IMR-90 (cell line): ENCODE results near the gene PHACTR3. TPM values are rescaled to one million over a fixed set of nuclear protein-coding genes. Genes with fewer than 3 reads are reported as not detected.

ENCODE experiments used
- ATAC-seq: fragments of 200-7000 bp; cut with Tn5 transposase; 2 replicates; pipeline ENCODE4 v1.9.1; 2020; ENCODE audit warnings: low read depth, mild to moderate bottlenecking, moderate library complexity
- BruUV-seq: library from RNA; stranded (reverse); fragments of 400-500 nt; replicated peaks from 2 replicates; lab custom pipeline; 2021; lab: Mats Ljungman, UMichigan
- CTCF ChIA-PET: fragments of 300-600 bp; formaldehyde crosslinking; extraction: SDS; loops from one replicate; lab custom pipeline; 2021; ENCODE audit warnings: antibody characterized with exemption; lab: Yijun Ruan, JAX
- POLR2A ChIA-PET: fragments of 300-600 bp; sonication (Branson Sonifier 250); formaldehyde crosslinking; loops from one replicate; lab custom pipeline; 2022; ENCODE audit warnings: antibody characterized with exemption; ENCODE audit not compliant: unreplicated experiment; lab: Charles Lee
- DNase-seq: peaks from one replicate; pipeline ENCODE4 v3.0.0; 2013
- H2AFZ ChIP-seq: replicated peaks from 2 replicates; pipeline ENCODE3; 2013; ENCODE audit warnings: low read length, mild to moderate bottlenecking; ENCODE audit not compliant: poor library complexity
- H2AK5ac ChIP-seq: 2 replicates; pipeline ENCODE4 v1.6.1; 2013; ENCODE audit warnings: low read depth, low read length, inconsistent platforms
- H2AK9ac ChIP-seq: replicated peaks from 2 replicates; pipeline ENCODE3; 2013; ENCODE audit warnings: mild to moderate bottlenecking, low read depth, low read length, moderate library complexity; ENCODE audit not compliant: poor library complexity
- H2BK120ac ChIP-seq: 2 replicates; pipeline ENCODE4 v1.6.1; 2013; ENCODE audit warnings: low read depth, low read length, inconsistent platforms
- H2BK15ac ChIP-seq: 3 replicates; pipeline ENCODE4 v1.6.1; 2013; ENCODE audit warnings: low read depth, low read length, inconsistent platforms
- H2BK20ac ChIP-seq: 2 replicates; pipeline ENCODE4 v1.6.1; 2013; ENCODE audit warnings: low read depth, mild to moderate bottlenecking, inconsistent platforms, low read length, moderate library complexity
- H2BK5ac ChIP-seq: 2 replicates; pipeline ENCODE4 v1.6.1; 2013; ENCODE audit warnings: mild to moderate bottlenecking, low read depth, low read length, inconsistent platforms; ENCODE audit not compliant: poor library complexity, severe bottlenecking
- H3K14ac ChIP-seq: replicated peaks from 2 replicates; pipeline ENCODE4 v1.6.1; 2013; ENCODE audit warnings: low read depth, low read length, inconsistent platforms
- H3K18ac ChIP-seq: 2 replicates; pipeline ENCODE4 v1.6.1; 2013; ENCODE audit warnings: low read depth, low read length, control low read depth
- H3K23ac ChIP-seq: 2 replicates; pipeline ENCODE4 v1.6.1; 2013; ENCODE audit warnings: low read depth, low read length, inconsistent platforms
- H3K27ac ChIP-seq: 2 replicates; pipeline ENCODE4 v1.5.1; 2013; ENCODE audit warnings: mild to moderate bottlenecking, control low read depth, low read length; ENCODE audit not compliant: insufficient read depth
- H3K27me3 ChIP-seq: 2 replicates; pipeline ENCODE4 v1.6.1; 2013; ENCODE audit warnings: low read length; ENCODE audit not compliant: control insufficient read depth, insufficient read depth
- H3K36me3 ChIP-seq: 2 replicates; pipeline ENCODE4 v1.6.1; 2013; ENCODE audit warnings: low read length, mixed read lengths; ENCODE audit not compliant: control insufficient read depth, insufficient read depth
- H3K4ac ChIP-seq: 2 replicates; pipeline ENCODE4 v1.6.1; 2013; ENCODE audit warnings: low read depth, low read length, inconsistent platforms
- H3K4me1 ChIP-seq: 2 replicates; pipeline ENCODE4 v1.6.1; 2013; ENCODE audit warnings: low read length, mixed read lengths; ENCODE audit not compliant: control insufficient read depth, insufficient read depth
- H3K4me2 ChIP-seq: 2 replicates; pipeline ENCODE4 v1.6.1; 2013; ENCODE audit warnings: low read depth, mild to moderate bottlenecking, control low read depth, low read length, moderate library complexity
- H3K4me3 ChIP-seq: 2 replicates; pipeline ENCODE4 v1.5.1; 2013; ENCODE audit warnings: low read depth, mild to moderate bottlenecking, control low read depth, low read length, moderate library complexity; ENCODE audit not compliant: insufficient read depth
- H3K56ac ChIP-seq: 2 replicates; pipeline ENCODE4 v1.6.1; 2013; ENCODE audit warnings: low read length, inconsistent platforms; ENCODE audit not compliant: insufficient read depth; ENCODE audit errors: extremely low read depth
- H3K79me1 ChIP-seq, 2 experiments: 2 replicates each; pipeline ENCODE4 v1.6.1; 2013; ENCODE audit warnings: low read length in 2 of 2, inconsistent platforms in 1 of 2, low read depth in 1 of 2
- H3K9ac ChIP-seq: 2 replicates; pipeline ENCODE4 v1.6.1; 2013; ENCODE audit warnings: low read depth, low read length, control low read depth
- H3K9me1 ChIP-seq: 2 replicates; pipeline ENCODE4 v1.6.1; 2013; ENCODE audit warnings: low read length, inconsistent platforms; ENCODE audit not compliant: insufficient read depth
- H3K9me3 ChIP-seq: 2 replicates; pipeline ENCODE4 v1.6.1; 2013; ENCODE audit warnings: low read length; ENCODE audit not compliant: control insufficient read depth, insufficient read depth
- H4K20me1 ChIP-seq: 2 replicates; pipeline ENCODE4 v1.6.1; 2013; ENCODE audit warnings: low read length, inconsistent platforms; ENCODE audit not compliant: insufficient read depth
- H4K5ac ChIP-seq: 2 replicates; pipeline ENCODE4 v1.6.1; 2013; ENCODE audit warnings: mild to moderate bottlenecking, low read depth, low read length, control low read depth
- H4K8ac ChIP-seq, 2 experiments: 2 replicates each; pipeline ENCODE4 v1.6.1; 2013; ENCODE audit warnings: low read depth in 2 of 2, low read length in 2 of 2, control low read depth in 1 of 2, inconsistent platforms in 1 of 2
- H4K91ac ChIP-seq: 2 replicates; pipeline ENCODE4 v1.6.1; 2013; ENCODE audit warnings: low read depth, low read length, inconsistent platforms; ENCODE audit not compliant: insufficient read depth
- MAZ ChIP-seq: IDR thresholded peaks from 2 replicates; pipeline ENCODE4 v1.6.1; 2012; ENCODE audit warnings: low read depth, mild to moderate bottlenecking, low read length, improper control_type of control experiment, moderate library complexity, borderline replicate concordance
- MXI1 ChIP-seq: IDR thresholded peaks from 2 replicates; pipeline ENCODE4 v1.6.1; 2012; ENCODE audit warnings: low read depth, mild to moderate bottlenecking, low read length, moderate library complexity, borderline replicate concordance
- SMC3 ChIP-seq: fragments of 150-350 bp; IDR thresholded peaks from 2 replicates; pipeline ENCODE4 v1.6.1; 2016; ENCODE audit warnings: low read depth, mild to moderate bottlenecking, antibody characterized with exemption, low read length, moderate library complexity
- WGBS, 2 experiments: methylation state at CpG; one replicate each; pipeline versions ENCODE4 v1.1.5 to v1.1.7; 2013; ENCODE audit warnings: missing lambda C conversion rate in 2 of 2; ENCODE audit not compliant: insufficient read length in 1 of 2; ENCODE audit errors: extremely low coverage in 2 of 2; 5-methylcytosine and 5-hydroxymethylcytosine counted together
- dilution Hi-C: fragments of 300-500 bp; cut with HindIII; formaldehyde crosslinking; loops from one replicate; pipeline ENCODE4 v1.14.3; 2018; ENCODE audit warnings: low sequenced_read_pairs; ENCODE audit not compliant: unreplicated experiment
- in situ Hi-C: fragments of 300-500 bp; cut with MboI; formaldehyde crosslinking; loops from 3 replicates; pipeline ENCODE4 v1.14.3; 2019; ENCODE audit warnings: low sequenced_read_pairs, inconsistent platforms, mixed read lengths
- intact Hi-C: fragments of 100-400 bp; cut with micrococcal nuclease; formaldehyde crosslinking; loops from 2 replicates; pipeline ENCODE4 v1.10.0; 2022
- polyA plus RNA-seq, 3 experiments: library from polyadenylated mRNA; depleted of rRNA; stranded (reverse); fragments of >200 nt; gene quantifications; 2 replicates each; pipeline ENCODE4 v1.2.3, GENCODE V29; 2012; ENCODE audit warnings: low replicate concordance in 1 of 3
- total RNA-seq: library from RNA; depleted of rRNA; stranded (reverse); fragments of >200 nt; gene quantifications from 2 replicates; pipeline ENCODE4 v1.2.3, GENCODE V29; 2012
- TF ChIP-seq, protein P1 (sequence below): conservative IDR thresholded peaks from 2 replicates; pipeline ENCODE4 v1.5.1; 2012; ENCODE audit warnings: mild to moderate bottlenecking, low read depth, low read length, improper control_type of control experiment
- TF ChIP-seq, protein P2 (sequence below): fragments of 150-350 bp; IDR thresholded peaks from 2 replicates; pipeline ENCODE4 v1.6.1; 2016; ENCODE audit warnings: low read depth, mild to moderate bottlenecking, low read length, moderate library complexity, borderline replicate concordance

PHACTR3 gene
- total and polyA plus RNA-seq, 2 of the 4 experiments (the other 2 are of a cell fraction): not detected

DNA sequence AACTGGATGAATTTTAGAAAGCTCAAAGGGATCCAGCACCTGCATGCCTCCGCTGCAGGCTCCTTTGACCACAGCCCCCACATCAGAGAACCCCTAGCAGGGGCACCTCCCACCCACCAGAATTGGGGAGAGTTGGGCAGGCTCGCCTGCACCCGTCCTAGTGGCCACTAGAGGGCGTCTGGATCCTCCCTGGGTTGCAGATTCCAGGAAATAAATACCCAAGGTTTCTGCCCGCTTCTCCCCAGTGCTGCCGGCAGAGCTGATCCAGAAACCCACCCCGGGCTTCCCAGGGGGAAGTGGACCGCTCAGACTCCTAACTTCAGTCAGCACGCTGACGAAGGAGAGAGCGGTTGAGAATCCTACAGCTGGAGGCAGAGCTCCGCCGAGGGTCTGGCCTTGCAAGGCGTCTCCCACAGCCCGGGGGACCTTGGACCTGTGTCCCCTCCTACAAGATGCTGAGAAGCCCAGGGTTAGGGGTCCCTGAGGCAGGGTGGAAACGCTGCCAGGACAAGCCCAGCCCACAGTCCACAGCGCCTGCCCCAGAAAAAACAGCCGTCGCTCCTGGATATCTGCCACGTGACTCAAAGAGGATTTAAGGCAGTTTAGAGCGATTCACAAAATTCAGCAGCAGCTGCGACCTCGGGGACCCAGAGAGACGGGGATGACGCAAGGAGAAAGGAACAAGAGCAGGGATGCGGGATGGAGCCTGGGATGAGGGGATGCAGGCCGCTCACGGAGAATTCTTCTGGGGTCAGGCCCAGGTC, 32.6 kb upstream of the PHACTR3 start (continued):
- TF ChIP-seq, protein P1, sequence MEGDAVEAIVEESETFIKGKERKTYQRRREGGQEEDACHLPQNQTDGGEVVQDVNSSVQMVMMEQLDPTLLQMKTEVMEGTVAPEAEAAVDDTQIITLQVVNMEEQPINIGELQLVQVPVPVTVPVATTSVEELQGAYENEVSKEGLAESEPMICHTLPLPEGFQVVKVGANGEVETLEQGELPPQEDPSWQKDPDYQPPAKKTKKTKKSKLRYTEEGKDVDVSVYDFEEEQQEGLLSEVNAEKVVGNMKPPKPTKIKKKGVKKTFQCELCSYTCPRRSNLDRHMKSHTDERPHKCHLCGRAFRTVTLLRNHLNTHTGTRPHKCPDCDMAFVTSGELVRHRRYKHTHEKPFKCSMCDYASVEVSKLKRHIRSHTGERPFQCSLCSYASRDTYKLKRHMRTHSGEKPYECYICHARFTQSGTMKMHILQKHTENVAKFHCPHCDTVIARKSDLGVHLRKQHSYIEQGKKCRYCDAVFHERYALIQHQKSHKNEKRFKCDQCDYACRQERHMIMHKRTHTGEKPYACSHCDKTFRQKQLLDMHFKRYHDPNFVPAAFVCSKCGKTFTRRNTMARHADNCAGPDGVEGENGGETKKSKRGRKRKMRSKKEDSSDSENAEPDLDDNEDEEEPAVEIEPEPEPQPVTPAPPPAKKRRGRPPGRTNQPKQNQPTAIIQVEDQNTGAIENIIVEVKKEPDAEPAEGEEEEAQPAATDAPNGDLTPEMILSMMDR: peak; percentile 75

- dilution Hi-C loops (no loop called here), in situ Hi-C loops (no loop called here), intact Hi-C loops (loop anchor here (10.0 kb wide), 1 partner anchor 372 kb away; the partner anchor contains the start of genes FAM217B and PPP1R3D)
- Histone ChIP-seq H3K9me1 (no peaks in the 10 kb centered on the region), H3K56ac (no peak overlapping the region), H3K18ac (no peak overlapping the region), H3K27me3 (peaks cover 5% of the 10 kb centered on the region), H3K14ac (no peak overlapping the region), H2AFZ (no peak overlapping the region), H3K4me2 (no peak overlapping the region), H4K5ac (no peak overlapping the region), H2BK120ac (no peak overlapping the region), H3K27ac (no peak overlapping the region), H3K36me3 (no peaks in the 10 kb centered on the region), H3K4me3 (no peak overlapping the region), H2BK5ac (no peak overlapping the region), H2AK9ac (no peak overlapping the region), H4K20me1 (no peaks in the 10 kb centered on the region), H2AK5ac (no peak overlapping the region), H3K9ac (no peak overlapping the region), H4K91ac (no peak overlapping the region), H3K79me1 (no peaks in the 10 kb centered on the region), H3K9me3 (no peaks in the 10 kb centered on the region), H3K4me1 (no peaks in the 10 kb centered on the region), H3K4ac (no peak overlapping the region), H3K23ac (no peak overlapping the region), H2BK20ac (no peak overlapping the region), H4K8ac (no peak overlapping the region), H2BK15ac (no peak overlapping the region)
- WGBS, 2 experiments: no CpG with 5 or more reads among the region's 4 CpGs
- ATAC-seq (no peak), DNase-seq (no peak)
- TF ChIP-seq, protein P2, sequence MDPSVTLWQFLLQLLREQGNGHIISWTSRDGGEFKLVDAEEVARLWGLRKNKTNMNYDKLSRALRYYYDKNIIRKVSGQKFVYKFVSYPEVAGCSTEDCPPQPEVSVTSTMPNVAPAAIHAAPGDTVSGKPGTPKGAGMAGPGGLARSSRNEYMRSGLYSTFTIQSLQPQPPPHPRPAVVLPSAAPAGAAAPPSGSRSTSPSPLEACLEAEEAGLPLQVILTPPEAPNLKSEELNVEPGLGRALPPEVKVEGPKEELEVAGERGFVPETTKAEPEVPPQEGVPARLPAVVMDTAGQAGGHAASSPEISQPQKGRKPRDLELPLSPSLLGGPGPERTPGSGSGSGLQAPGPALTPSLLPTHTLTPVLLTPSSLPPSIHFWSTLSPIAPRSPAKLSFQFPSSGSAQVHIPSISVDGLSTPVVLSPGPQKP: no peak
- TF ChIP-seq SMC3 (no peak), MXI1 (no peak), MAZ (no peak)
- TF ChIP-seq, protein P1: no peak
- POLR2A ChIA-PET: no interaction called here
- CTCF ChIA-PET: interaction anchor here (1.0 to 1.5 kb wide), 3 partner anchors 12 to 630 kb away, joined by 3 to 7 read pairs (median 5); no protein-coding TSS in a partner anchor
- no TSS peak for BruUV-seq
Observed at GRCh38 chr20:59572515-59572914, 31.8 kb upstream of the PHACTR3 start.
